DOHH2 (cell line): Measurements from ENCODE around the gene FAM181B.

Experiments used
- EZH2phosphoT487 ChIP-seq: fragments of 200-600 bp; sonication (generic); IDR thresholded peaks from 2 replicates; pipeline ENCODE4 v1.6.1; 2017; ENCODE audit warnings: borderline replicate concordance, mild to moderate bottlenecking, antibody characterized with exemption, low read length, moderate library complexity, mixed read lengths
- TF ChIP-seq, protein P1 (sequence below): fragments of 200-600 bp; sonication (generic); IDR thresholded peaks from one replicate; pipeline ENCODE4 v1.5.1; 2014; ENCODE audit warnings: antibody characterized with exemption, mild to moderate bottlenecking, low read depth, low read length; ENCODE audit not compliant: poor library complexity, severe bottlenecking

DNA sequence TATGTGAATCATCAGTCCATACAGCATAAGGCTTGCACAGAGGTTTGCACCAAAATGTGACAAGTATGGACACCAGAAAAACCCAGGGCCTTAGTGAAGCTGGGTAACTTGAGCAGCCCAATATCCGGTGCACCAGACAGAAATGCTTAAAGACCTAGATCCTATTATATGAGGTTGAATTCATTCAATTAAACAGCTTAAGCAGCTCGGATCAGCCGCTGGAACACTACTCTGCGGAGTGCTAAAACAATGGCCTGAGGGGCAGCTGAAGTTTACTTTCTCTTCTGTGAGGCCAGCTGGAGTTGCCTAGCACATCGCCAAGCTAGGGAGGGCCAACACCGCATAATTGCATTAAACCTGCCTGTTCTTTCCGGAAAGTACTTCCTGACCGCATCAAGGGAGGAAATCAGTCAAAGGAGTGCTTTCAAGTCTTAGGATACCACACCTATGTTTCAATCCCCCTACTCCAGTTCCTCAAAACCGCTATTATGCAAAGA is 17.0 kb upstream of the FAM181B start:
- TF ChIP-seq, protein P1, sequence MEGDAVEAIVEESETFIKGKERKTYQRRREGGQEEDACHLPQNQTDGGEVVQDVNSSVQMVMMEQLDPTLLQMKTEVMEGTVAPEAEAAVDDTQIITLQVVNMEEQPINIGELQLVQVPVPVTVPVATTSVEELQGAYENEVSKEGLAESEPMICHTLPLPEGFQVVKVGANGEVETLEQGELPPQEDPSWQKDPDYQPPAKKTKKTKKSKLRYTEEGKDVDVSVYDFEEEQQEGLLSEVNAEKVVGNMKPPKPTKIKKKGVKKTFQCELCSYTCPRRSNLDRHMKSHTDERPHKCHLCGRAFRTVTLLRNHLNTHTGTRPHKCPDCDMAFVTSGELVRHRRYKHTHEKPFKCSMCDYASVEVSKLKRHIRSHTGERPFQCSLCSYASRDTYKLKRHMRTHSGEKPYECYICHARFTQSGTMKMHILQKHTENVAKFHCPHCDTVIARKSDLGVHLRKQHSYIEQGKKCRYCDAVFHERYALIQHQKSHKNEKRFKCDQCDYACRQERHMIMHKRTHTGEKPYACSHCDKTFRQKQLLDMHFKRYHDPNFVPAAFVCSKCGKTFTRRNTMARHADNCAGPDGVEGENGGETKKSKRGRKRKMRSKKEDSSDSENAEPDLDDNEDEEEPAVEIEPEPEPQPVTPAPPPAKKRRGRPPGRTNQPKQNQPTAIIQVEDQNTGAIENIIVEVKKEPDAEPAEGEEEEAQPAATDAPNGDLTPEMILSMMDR, result no peak
- no peak for TF ChIP-seq EZH2phosphoT487
